NB4 (cell line): Measurements from ENCODE around the gene NXF1.
A peak's percentile ranks its signal among the peaks of the same experiment; 100 is the strongest.

Experiments used
- MYC ChIP-seq: IDR thresholded peaks from 2 replicates; pipeline ENCODE4 v1.6.1; 2011; ENCODE audit warnings: low read depth, low read length
- TF ChIP-seq, protein P1 (sequence below): IDR thresholded peaks from one replicate; pipeline ENCODE4 v1.5.1; 2012; ENCODE audit warnings: low read depth, low read length

DNA sequence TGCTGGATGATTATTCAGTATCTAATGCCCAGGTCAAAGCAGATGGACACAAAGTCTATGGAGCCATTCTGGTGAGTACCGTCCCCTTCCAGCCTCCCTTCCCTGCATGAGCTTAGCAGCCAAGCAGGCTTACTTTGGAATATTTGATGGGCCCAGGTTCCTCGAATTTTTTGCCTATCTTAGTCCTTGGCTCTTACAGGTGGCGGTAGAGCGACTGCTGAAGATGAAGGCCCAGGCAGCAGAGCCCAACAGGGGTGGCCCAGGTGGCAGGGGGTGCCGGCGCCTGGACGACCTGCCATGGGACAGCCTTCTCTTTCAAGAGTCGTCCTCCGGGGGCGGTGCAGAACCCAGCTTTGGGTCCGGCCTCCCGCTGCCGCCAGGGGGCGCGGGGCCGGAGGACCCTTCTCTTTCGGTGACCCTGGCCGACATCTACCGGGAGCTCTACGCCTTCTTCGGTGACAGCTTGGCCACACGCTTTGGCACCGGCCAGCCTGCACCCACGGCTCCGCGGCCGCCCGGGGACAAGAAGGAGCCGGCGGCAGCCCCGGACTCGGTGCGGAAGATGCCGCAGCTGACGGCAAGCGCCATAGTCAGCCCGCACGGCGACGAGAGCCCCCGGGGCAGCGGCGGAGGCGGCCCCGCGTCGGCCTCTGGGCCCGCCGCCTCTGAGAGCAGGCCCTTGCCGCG is 18.8 kb downstream of the NXF1 start:
- TF ChIP-seq MYC, result peak; percentile 85
- TF ChIP-seq, protein P1, sequence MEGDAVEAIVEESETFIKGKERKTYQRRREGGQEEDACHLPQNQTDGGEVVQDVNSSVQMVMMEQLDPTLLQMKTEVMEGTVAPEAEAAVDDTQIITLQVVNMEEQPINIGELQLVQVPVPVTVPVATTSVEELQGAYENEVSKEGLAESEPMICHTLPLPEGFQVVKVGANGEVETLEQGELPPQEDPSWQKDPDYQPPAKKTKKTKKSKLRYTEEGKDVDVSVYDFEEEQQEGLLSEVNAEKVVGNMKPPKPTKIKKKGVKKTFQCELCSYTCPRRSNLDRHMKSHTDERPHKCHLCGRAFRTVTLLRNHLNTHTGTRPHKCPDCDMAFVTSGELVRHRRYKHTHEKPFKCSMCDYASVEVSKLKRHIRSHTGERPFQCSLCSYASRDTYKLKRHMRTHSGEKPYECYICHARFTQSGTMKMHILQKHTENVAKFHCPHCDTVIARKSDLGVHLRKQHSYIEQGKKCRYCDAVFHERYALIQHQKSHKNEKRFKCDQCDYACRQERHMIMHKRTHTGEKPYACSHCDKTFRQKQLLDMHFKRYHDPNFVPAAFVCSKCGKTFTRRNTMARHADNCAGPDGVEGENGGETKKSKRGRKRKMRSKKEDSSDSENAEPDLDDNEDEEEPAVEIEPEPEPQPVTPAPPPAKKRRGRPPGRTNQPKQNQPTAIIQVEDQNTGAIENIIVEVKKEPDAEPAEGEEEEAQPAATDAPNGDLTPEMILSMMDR, result peak; percentile 99
